ENCODE results near the gene MEST.

MEST gene

DNA sequence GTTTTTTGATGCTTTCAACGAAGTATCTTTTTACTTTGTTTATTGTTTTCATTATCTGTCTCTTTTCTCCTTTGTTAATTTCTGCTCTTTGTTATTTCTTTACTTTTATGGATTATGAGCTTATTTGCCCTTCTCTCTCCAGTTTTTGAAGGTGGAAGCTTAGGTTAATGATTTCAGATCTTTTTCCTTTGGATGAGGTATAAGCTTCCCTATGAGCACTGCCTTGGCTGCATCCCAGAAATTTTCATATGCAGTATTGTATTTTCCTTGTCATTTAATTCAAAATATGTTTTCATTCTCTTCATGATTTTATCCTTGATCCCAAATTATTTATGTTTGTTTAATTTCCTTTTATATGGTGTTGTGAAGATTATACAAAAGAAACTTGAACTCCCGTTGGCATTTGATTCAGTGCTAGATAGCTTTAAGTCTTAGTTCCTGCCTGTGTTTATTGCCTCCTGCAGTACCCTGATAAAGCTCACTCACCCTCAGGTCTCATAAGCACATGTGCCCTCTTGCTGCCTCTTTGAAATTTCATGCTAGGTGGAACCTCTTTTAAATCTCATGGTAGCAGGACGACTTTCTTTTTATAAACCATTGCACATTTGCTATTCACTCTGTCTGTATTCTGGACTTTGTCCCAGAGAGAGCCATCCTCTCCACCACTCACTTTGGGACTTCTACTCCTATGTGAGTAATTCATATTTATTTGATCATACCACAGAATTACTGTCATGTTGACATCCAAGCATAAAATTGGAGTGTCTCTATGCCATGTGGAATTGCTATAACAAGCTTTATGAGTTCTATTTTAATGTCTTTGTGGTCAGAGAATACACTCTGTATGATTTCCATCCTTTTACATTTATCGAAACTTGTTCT lies 28.1 kb upstream of the MEST start:
- no peaks in the 10 kb centered on the region for H4K20me1 ChIP-seq (ENCODE audit: insufficient read depth, low read length)
- no peak overlapping the region for H3K27ac ChIP-seq (ENCODE audit: low read depth, low read length, poor library complexity, severe bottlenecking)
- H3K36me3 ChIP-seq (ENCODE audit: insufficient read depth, low read length) = no peaks in the 10 kb centered on the region; the same call in 1 of the 2 replicates
- H3K79me2 ChIP-seq (ENCODE audit: insufficient read depth, low read length) = no peaks in the 10 kb centered on the region
- H3K9ac ChIP-seq (ENCODE audit: low read length) = no peak overlapping the region
- no peaks in the 10 kb centered on the region for H3F3A ChIP-seq (ENCODE audit: insufficient read depth, low read length)
- no peak for TF ChIP-seq EZH2 (IDR thresholded peaks at IDR 0.05; ENCODE audit: borderline replicate concordance, low read length)
- TF ChIP-seq, protein P1, sequence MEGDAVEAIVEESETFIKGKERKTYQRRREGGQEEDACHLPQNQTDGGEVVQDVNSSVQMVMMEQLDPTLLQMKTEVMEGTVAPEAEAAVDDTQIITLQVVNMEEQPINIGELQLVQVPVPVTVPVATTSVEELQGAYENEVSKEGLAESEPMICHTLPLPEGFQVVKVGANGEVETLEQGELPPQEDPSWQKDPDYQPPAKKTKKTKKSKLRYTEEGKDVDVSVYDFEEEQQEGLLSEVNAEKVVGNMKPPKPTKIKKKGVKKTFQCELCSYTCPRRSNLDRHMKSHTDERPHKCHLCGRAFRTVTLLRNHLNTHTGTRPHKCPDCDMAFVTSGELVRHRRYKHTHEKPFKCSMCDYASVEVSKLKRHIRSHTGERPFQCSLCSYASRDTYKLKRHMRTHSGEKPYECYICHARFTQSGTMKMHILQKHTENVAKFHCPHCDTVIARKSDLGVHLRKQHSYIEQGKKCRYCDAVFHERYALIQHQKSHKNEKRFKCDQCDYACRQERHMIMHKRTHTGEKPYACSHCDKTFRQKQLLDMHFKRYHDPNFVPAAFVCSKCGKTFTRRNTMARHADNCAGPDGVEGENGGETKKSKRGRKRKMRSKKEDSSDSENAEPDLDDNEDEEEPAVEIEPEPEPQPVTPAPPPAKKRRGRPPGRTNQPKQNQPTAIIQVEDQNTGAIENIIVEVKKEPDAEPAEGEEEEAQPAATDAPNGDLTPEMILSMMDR (IDR thresholded peaks at IDR 0.05; ENCODE audit: low read length) = no peak
- no peaks in the 10 kb centered on the region for H3K9me2 ChIP-seq (ENCODE audit: low read depth, low read length)
- H3K27me3 ChIP-seq (ENCODE audit: insufficient read depth, low read length) = no peaks in the 10 kb centered on the region
- H3K4me1 ChIP-seq (ENCODE audit: insufficient read depth, low read length, severe bottlenecking) = no peaks in the 10 kb centered on the region
- H2AFZ ChIP-seq (ENCODE audit: low read length) = no peak overlapping the region
- no peak overlapping the region for H3K4me3 ChIP-seq (ENCODE audit: low read depth, low read length, poor library complexity, severe bottlenecking)
- H3K9me3 ChIP-seq (ENCODE audit: low read length) = peaks cover 12% of the 10 kb centered on the region
- H3K4me2 ChIP-seq (ENCODE audit: low read length) = no peak overlapping the region

DNA sequence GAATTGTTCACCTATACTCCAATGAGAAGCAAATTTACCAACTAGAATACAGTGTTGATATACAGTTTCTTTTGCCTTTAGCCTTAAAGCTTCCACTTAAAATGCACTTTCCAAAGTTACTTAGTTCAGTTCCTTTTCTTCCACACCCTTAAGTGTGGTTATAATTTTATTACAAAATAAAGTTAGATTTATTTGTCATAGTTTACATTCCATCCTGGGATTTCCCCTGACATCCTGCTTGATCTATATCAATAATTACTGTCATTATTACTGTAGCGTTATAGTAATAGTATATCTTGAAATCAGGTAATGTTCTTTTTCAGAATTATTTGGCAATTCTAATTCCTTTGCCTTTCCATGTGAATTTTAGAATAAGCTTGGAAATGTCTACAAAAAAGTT lies 23.3 kb upstream of the MEST start:
- no peak overlapping the region for H3K4me3 ChIP-seq (ENCODE audit: low read depth, low read length, poor library complexity, severe bottlenecking)
- H3K9me3 ChIP-seq (ENCODE audit: low read length) = 0 out of 2 replicates have a peak, but pooled peaks cover 3% of the 10 kb centered on the region
- H3F3A ChIP-seq (ENCODE audit: insufficient read depth, low read length) = no peaks in the 10 kb centered on the region
- no peaks in the 10 kb centered on the region for H3K9me2 ChIP-seq (ENCODE audit: low read depth, low read length)
- no peaks in the 10 kb centered on the region for H3K36me3 ChIP-seq (ENCODE audit: insufficient read depth, low read length)
- H3K79me2 ChIP-seq (ENCODE audit: insufficient read depth, low read length) = no peaks in the 10 kb centered on the region
- H2AFZ ChIP-seq (ENCODE audit: low read length) = no peak overlapping the region
- no peak overlapping the region for H3K9ac ChIP-seq (ENCODE audit: low read length)
- TF ChIP-seq EZH2 (IDR thresholded peaks at IDR 0.05; ENCODE audit: borderline replicate concordance, low read length) = no peak
- TF ChIP-seq, protein P1 (IDR thresholded peaks at IDR 0.05; ENCODE audit: low read length) = no peak
- H3K27me3 ChIP-seq (ENCODE audit: insufficient read depth, low read length) = no peaks in the 10 kb centered on the region
- H4K20me1 ChIP-seq (ENCODE audit: insufficient read depth, low read length) = no peaks in the 10 kb centered on the region
- no peak overlapping the region for H3K27ac ChIP-seq (ENCODE audit: low read depth, low read length, poor library complexity, severe bottlenecking)
- no peak overlapping the region for H3K4me2 ChIP-seq (ENCODE audit: low read length)
- peaks cover 9% of the 10 kb centered on the region for H3K4me1 ChIP-seq (ENCODE audit: insufficient read depth, low read length, severe bottlenecking)

- Histone ChIP-seq H3K9me2 (ENCODE audit: low read depth, low read length) (no peaks in the 10 kb centered on the region), H3K9ac (ENCODE audit: low read length) (no peak overlapping the region), H3K36me3 (ENCODE audit: insufficient read depth, low read length) (no peaks in the 10 kb centered on the region), H2AFZ (ENCODE audit: low read length) (no peak overlapping the region), H3K27ac (ENCODE audit: low read depth, low read length, poor library complexity, severe bottlenecking) (no peak overlapping the region), H3K4me1 (ENCODE audit: insufficient read depth, low read length, severe bottlenecking) (peaks cover 10% of the 10 kb centered on the region), H3K79me2 (ENCODE audit: insufficient read depth, low read length) (no peaks in the 10 kb centered on the region), H3K27me3 (ENCODE audit: insufficient read depth, low read length) (no peaks in the 10 kb centered on the region), H4K20me1 (ENCODE audit: insufficient read depth, low read length) (no peaks in the 10 kb centered on the region), H3K4me3 (ENCODE audit: low read depth, low read length, poor library complexity, severe bottlenecking) (no peak overlapping the region), H3K9me3 (ENCODE audit: low read length) (0 out of 2 replicates have a peak, but pooled peaks cover 3% of the 10 kb centered on the region), H3K4me2 (ENCODE audit: low read length) (no peak overlapping the region), H3F3A (ENCODE audit: insufficient read depth, low read length) (no peaks in the 10 kb centered on the region)
- no peak for TF ChIP-seq EZH2 (IDR thresholded peaks at IDR 0.05; ENCODE audit: borderline replicate concordance, low read length)
- TF ChIP-seq, protein P1 (IDR thresholded peaks at IDR 0.05; ENCODE audit: low read length) = no peak
Measured at GRCh38 chr7:130471974-130472373, 19.9 kb upstream of the MEST start.
